ENCODE results near the gene SCN4A.

GRCh38 chr17:63942309-63942985 lies 30.3 kb downstream of the SCN4A start:
- TF ChIP-seq, protein P1, sequence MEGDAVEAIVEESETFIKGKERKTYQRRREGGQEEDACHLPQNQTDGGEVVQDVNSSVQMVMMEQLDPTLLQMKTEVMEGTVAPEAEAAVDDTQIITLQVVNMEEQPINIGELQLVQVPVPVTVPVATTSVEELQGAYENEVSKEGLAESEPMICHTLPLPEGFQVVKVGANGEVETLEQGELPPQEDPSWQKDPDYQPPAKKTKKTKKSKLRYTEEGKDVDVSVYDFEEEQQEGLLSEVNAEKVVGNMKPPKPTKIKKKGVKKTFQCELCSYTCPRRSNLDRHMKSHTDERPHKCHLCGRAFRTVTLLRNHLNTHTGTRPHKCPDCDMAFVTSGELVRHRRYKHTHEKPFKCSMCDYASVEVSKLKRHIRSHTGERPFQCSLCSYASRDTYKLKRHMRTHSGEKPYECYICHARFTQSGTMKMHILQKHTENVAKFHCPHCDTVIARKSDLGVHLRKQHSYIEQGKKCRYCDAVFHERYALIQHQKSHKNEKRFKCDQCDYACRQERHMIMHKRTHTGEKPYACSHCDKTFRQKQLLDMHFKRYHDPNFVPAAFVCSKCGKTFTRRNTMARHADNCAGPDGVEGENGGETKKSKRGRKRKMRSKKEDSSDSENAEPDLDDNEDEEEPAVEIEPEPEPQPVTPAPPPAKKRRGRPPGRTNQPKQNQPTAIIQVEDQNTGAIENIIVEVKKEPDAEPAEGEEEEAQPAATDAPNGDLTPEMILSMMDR (conservative IDR thresholded peaks at IDR 0.05; ENCODE audit: low read depth, low read length): no peak
- TF ChIP-seq EZH2phosphoT487 (IDR thresholded peaks at IDR 0.05; ENCODE audit: borderline replicate concordance, low read length): no peak

Measured in PC-3 (cell line).